Measurements from ENCODE around the gene CAPRIN1. TPM values are rescaled to one million over a fixed set of nuclear protein-coding genes. Genes with fewer than 3 reads are reported as not detected.

Gene CAPRIN1
- total RNA-seq, 1 experiment from 2014 or later = 1,470 TPM

GRCh38 chr11:34049028-34049427 is 2.5 kb upstream of the CAPRIN1 start:
- H3K27me3 ChIP-seq (replicated peaks; ENCODE audit: insufficient read depth, low read depth, low read length, poor library complexity) = no peaks in the 10 kb centered on the region
- BruUV-seq (replicated peaks) = no TSS peak
- CTCF ChIA-PET = interaction anchor here (1.0 kb wide), 1 partner anchor 61 kb away, joined by 5 read pairs; no protein-coding TSS in a partner anchor
- TF ChIP-seq EZH2 (IDR thresholded peaks at IDR 0.05; ENCODE audit: borderline replicate concordance, low read depth, low read length, poor library complexity, severe bottlenecking) = no peak
- TF ChIP-seq, protein P1, sequence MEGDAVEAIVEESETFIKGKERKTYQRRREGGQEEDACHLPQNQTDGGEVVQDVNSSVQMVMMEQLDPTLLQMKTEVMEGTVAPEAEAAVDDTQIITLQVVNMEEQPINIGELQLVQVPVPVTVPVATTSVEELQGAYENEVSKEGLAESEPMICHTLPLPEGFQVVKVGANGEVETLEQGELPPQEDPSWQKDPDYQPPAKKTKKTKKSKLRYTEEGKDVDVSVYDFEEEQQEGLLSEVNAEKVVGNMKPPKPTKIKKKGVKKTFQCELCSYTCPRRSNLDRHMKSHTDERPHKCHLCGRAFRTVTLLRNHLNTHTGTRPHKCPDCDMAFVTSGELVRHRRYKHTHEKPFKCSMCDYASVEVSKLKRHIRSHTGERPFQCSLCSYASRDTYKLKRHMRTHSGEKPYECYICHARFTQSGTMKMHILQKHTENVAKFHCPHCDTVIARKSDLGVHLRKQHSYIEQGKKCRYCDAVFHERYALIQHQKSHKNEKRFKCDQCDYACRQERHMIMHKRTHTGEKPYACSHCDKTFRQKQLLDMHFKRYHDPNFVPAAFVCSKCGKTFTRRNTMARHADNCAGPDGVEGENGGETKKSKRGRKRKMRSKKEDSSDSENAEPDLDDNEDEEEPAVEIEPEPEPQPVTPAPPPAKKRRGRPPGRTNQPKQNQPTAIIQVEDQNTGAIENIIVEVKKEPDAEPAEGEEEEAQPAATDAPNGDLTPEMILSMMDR (conservative IDR thresholded peaks at IDR 0.05; ENCODE audit: low read depth, low read length) = no peak
- H3K4me3 ChIP-seq (ENCODE audit: low read depth, low read length, poor library complexity, severe bottlenecking) = no peak overlapping the region
- H3K9me3 ChIP-seq (ENCODE audit: low read depth, low read length, poor library complexity, severe bottlenecking) = no peaks in the 10 kb centered on the region
- peaks cover 18% of the 10 kb centered on the region for H3K36me3 ChIP-seq (ENCODE audit: insufficient read depth, low read length, poor library complexity, severe bottlenecking)
- peak overlapping the region; percentile 99 for H3K27ac ChIP-seq (ENCODE audit: low read depth, low read length, poor library complexity, severe bottlenecking)
- intact Hi-C loops (cut with micrococcal nuclease; ENCODE audit: unreplicated experiment) = loop anchor here (5.0 kb wide), 1 partner anchor 192 kb away; no protein-coding TSS in a partner anchor
- POLR2A ChIA-PET (ENCODE audit: low non-redundant PET) = interaction anchor here (0.6 to 1.5 kb wide), 6 partner anchors 9 to 326 kb away, joined by 3 to 7 read pairs (median 4); partner anchors contain the start of gene NAT10
- peak; percentile 98 for DNase-seq (ENCODE audit: low spot score)
- H3K4me1 ChIP-seq (ENCODE audit: insufficient read depth, low read length, poor library complexity, severe bottlenecking) = peaks cover 66% of the 10 kb centered on the region

DNA sequence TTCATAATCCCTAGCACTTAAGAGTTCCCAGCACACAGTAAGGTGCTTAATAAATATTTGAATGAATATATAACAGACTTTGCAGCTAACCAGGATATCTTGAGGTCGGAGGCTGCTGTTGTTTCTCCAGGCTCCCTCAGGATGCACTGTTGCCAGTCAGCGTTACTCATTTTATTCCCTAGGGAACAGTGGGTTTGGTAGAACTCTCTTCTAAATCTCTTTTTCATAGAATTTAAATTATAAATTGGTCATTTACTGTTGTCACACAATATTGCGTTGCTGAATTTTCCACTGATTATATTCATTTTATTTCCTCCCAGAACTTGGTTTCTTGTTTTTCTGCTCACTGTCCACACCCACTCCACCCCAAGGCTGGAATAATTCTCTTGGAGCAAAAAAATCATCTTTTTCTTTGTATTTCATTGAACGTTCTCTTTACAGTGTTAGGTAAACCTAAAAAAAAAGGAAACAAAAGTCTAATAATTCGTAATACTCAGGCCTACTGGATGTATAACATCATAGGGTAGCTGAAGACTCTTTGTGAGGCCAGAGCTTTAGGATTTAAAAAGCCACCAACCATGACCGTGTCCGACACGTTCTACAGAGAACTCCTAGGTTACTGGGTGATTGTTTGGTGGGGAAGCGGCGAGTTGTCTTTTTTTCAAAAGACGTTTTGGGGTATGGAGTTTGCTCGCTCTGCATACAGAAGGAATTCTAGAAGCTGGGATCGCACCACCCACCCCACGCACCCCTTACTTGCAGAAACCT is 766 bp upstream of the CAPRIN1 start:
- TSS peak; percentile 37 for BruUV-seq (replicated peaks)
- peaks cover 36% of the 10 kb centered on the region for H3K36me3 ChIP-seq (ENCODE audit: insufficient read depth, low read length, poor library complexity, severe bottlenecking)
- intact Hi-C loops (cut with micrococcal nuclease; ENCODE audit: unreplicated experiment) = loop anchor here (1.0 kb wide), 1 partner anchor 308 kb away; the partner anchor contains the start of gene ABTB2
- CTCF ChIA-PET = interaction anchor here (0.6 to 1.2 kb wide), 3 partner anchors 54 to 63 kb away, joined by 3 to 5 read pairs (median 4); no protein-coding TSS in a partner anchor
- peak overlapping the region; percentile 99 for H3K27ac ChIP-seq (ENCODE audit: low read depth, low read length, poor library complexity, severe bottlenecking)
- no peaks in the 10 kb centered on the region for H3K9me3 ChIP-seq (ENCODE audit: low read depth, low read length, poor library complexity, severe bottlenecking)
- H3K4me3 ChIP-seq (ENCODE audit: low read depth, low read length, poor library complexity, severe bottlenecking) = peak overlapping the region; percentile 71
- DNase-seq (ENCODE audit: low spot score) = peak; percentile 92
- H3K4me1 ChIP-seq (ENCODE audit: insufficient read depth, low read length, poor library complexity, severe bottlenecking) = peaks cover 58% of the 10 kb centered on the region
- POLR2A ChIA-PET (ENCODE audit: low non-redundant PET) = interaction anchor here (0.7 to 1.1 kb wide), 3 partner anchors 10 to 54 kb away, joined by 3 to 13 read pairs (median 9); partner anchors contain the start of gene NAT10
- TF ChIP-seq, protein P1 (conservative IDR thresholded peaks at IDR 0.05; ENCODE audit: low read depth, low read length) = no peak
- TF ChIP-seq EZH2 (IDR thresholded peaks at IDR 0.05; ENCODE audit: borderline replicate concordance, low read depth, low read length, poor library complexity, severe bottlenecking) = no peak
- no peaks in the 10 kb centered on the region for H3K27me3 ChIP-seq (replicated peaks; ENCODE audit: insufficient read depth, low read depth, low read length, poor library complexity)

DNA sequence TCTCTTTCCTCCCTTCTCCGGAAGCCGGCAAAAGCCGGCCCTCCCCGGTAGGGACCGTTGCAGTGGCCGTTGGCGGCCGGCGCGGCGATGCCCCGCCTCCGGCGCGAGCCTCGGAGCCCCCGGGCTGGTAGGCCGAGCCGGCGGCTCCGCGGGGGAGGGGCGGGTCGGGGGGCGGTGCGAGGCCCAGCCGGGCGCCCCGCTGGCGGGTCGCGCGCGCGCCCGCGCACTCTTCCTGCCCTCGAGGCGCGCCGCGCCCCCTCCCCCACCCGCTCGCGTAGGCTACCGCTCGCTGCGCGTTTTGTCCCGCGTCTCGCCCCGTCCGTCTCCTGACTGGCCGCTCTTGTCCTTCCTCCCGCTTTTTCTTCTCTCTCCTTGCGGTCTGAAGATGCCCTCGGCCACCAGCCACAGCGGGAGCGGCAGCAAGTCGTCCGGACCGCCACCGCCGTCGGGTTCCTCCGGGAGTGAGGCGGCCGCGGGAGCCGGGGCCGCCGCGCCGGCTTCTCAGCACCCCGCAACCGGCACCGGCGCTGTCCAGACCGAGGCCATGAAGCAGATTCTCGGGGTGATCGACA is 591 bp downstream of the CAPRIN1 start:
- ChIA-PET POLR2A (ENCODE audit: low non-redundant PET) (interaction anchor here (0.9 kb wide), 1 partner anchor 230 kb away, joined by 10 read pairs; no protein-coding TSS in a partner anchor), CTCF (no interaction called here)
- H3K27me3 ChIP-seq (replicated peaks; ENCODE audit: insufficient read depth, low read depth, low read length, poor library complexity) = no peaks in the 10 kb centered on the region
- H3K4me3 ChIP-seq (ENCODE audit: low read depth, low read length, poor library complexity, severe bottlenecking) = peak overlapping the region; percentile 71
- peak; percentile 99 for DNase-seq (ENCODE audit: low spot score)
- H3K27ac ChIP-seq (ENCODE audit: low read depth, low read length, poor library complexity, severe bottlenecking) = peak overlapping the region; percentile 99
- intact Hi-C loops (cut with micrococcal nuclease; ENCODE audit: unreplicated experiment) = no loop called here
- H3K9me3 ChIP-seq (ENCODE audit: low read depth, low read length, poor library complexity, severe bottlenecking) = no peaks in the 10 kb centered on the region
- TF ChIP-seq EZH2 (IDR thresholded peaks at IDR 0.05; ENCODE audit: borderline replicate concordance, low read depth, low read length, poor library complexity, severe bottlenecking) = no peak
- TF ChIP-seq, protein P1 (conservative IDR thresholded peaks at IDR 0.05; ENCODE audit: low read depth, low read length) = no peak
- peaks cover 49% of the 10 kb centered on the region for H3K36me3 ChIP-seq (ENCODE audit: insufficient read depth, low read length, poor library complexity, severe bottlenecking)
- no TSS peak for BruUV-seq (replicated peaks)
- H3K4me1 ChIP-seq (ENCODE audit: insufficient read depth, low read length, poor library complexity, severe bottlenecking) = peaks cover 61% of the 10 kb centered on the region
